LNCaP clone FGC (cell line): ENCODE measurements around the gene DBNL.

Experiments
- DNase-seq: peaks from one replicate; pipeline ENCODE4 v3.0.0-alpha.2; 2011; ENCODE audit warnings: low read depth
- H3K4me3 ChIP-seq: 2 replicates; pipeline ENCODE4 v1.5.1; 2011; ENCODE audit warnings: mild to moderate bottlenecking, low read depth, low read length, control low read depth
- CTCF ChIP-seq: IDR thresholded peaks from 2 replicates; pipeline ENCODE4 v1.5.1; 2012; ENCODE audit warnings: mild to moderate bottlenecking; ENCODE audit not compliant: control insufficient read depth, insufficient read depth; ENCODE audit errors: extremely low read depth

Gene DBNL

GRCh38 chr7:44082541-44083207 is 38.2 kb downstream of the DBNL start:
- peak overlapping the region; percentile 81 for H3K4me3 ChIP-seq
- DNase-seq = peak; percentile 96
- no peak for TF ChIP-seq CTCF

- no peak for TF ChIP-seq CTCF
- H3K4me3 ChIP-seq = no peak overlapping the region
Observed at GRCh38 chr7:44083796-44084195, 39.3 kb downstream of the DBNL start.

GRCh38 chr7:44084701-44085100 is 40.2 kb downstream of the DBNL start:
- no peak overlapping the region for H3K4me3 ChIP-seq
- no peak for TF ChIP-seq CTCF
- DNase-seq = no peak

More at GRCh38 chr7:44083796-44084195, 39.3 kb downstream of the DBNL start:
- DNase-seq = no peak

GRCh38 chr7:44085546-44085945 is 41.0 kb downstream of the DBNL start:
- no peak for DNase-seq
- TF ChIP-seq CTCF = no peak
- no peak overlapping the region for H3K4me3 ChIP-seq

- DNase-seq = no peak
- TF ChIP-seq CTCF = no peak
- H3K4me3 ChIP-seq = no peak overlapping the region
Observed at GRCh38 chr7:44086627-44087026, 42.1 kb downstream of the DBNL start.

GRCh38 chr7:44087911-44088838 is 43.7 kb downstream of the DBNL start:
- no peak overlapping the region for H3K4me3 ChIP-seq
- no peak for TF ChIP-seq CTCF
- no peak for DNase-seq
